Measurements from ENCODE around the gene PPIF.
A peak's percentile ranks its signal among the peaks of the same experiment; 100 is the strongest.

Gene PPIF

DNA sequence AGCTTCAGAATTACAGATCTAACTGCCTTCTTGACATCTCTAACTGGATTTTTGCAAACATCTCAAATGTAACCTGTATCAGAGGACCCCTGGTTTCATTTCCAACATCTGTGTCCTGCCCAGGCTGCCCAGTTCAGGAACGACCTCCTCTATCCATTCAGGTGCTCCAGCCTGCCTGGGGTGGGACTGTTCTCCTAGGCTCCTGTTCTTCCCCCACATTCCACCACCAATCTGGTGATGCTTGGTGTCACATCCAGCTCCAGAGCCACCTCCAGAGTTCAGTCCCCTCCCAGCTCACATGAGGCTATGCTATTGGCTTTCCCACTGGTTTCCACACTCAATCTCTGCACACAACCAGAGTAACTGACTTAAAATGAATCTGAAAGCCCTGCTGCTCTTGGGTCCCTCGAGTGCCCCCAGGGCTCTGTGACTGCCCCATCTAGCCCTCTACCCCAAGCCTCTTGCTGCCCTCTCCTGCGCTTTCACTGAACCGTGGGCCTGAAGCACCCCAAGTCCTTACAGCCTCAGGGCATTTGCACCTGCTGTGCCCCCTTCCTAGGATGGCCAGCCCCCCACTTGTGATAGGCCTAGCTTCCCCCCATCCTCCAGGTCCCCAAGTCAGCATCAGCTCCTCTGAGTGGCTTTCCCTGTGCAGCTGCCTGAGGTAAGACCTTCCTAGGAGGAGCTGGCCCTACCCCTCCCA, 46.1 kb downstream of the PPIF start:
- no peak overlapping the region for H3K4me3 ChIP-seq
- H3K27ac ChIP-seq: peak overlapping the region in 1 of 21 experiments; percentile 47

DNA sequence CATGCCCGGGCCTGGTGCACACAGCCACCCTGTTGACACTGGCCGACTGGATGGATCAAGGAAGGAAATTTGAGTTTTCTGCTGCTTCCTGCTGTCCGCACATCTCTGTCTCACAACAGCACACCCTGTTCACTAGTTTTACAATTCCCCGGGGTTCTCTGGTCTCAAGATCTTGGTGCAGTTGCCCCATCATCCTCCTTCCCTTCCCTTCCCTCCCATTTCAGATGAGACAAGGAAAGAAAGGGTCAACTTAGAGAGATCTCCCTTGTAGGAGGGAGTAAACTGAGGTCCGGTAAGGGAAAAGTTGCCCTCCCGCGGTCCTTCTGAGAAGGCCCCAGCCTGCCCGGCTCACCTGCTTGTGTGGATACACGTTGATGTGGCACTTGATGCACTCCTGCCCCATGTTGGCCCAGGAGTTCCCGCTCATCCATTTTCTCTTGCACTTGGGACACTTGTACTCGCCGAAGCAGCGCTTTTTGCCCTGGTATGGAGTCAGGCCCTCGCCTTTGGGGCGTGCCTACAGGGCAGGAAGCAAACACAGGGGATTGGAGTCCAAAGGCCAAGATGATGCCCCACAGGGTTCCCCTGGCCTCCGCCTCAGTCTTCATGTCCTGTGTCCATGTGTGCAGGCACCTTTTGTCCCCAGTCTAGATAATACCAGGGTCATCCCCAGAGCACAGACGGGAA, 46.8 kb downstream of the PPIF start:
- Histone ChIP-seq H3K27ac (peak overlapping the region in 1 of 21 experiments; percentile 3), H3K4me3 (no peak overlapping the region)

DNA sequence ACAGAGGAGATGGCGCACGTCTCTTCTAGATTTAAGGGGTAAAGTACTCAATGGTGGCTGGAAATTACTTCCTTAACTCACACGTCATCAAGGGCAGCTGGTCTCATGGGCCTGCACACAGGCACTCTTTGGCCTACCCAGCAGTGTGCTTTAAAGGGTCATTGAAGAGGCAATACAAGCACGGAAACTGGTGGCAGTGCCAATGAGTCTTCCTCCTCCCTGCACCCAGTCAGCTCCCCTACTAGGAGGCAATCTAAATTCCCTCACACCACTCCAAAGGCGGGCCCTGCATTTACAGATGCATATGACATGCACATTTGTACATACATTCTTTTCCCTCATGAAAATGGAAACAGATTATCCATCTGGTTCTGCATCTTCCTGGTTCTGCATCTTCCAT, 47.4 kb downstream of the PPIF start:
- H3K4me3 ChIP-seq: no peak overlapping the region
- H3K27ac ChIP-seq: no peak overlapping the region

DNA sequence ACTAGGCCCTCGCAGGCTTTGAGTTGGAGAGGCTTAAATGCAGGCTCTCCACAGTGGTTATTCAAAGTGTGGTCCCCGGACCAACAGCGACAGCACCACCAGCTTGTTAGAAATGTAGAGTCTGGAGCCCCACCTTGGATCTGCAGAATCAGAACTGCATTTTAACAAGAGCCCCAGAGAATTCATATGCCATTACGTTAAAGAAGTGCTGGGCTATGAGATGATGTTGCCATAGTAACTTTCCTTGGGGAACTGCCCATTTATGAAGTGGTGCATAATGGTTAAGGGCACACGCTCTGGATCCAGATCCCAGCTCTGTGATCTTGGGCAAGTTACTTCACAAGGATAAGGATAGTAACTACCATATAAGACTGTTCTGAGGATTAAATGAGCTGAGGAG, 49.3 kb downstream of the PPIF start:
- peak overlapping the region in 2 of 21 experiments; percentile 6 to 88 for H3K27ac ChIP-seq
- no peak overlapping the region for H3K4me3 ChIP-seq

DNA sequence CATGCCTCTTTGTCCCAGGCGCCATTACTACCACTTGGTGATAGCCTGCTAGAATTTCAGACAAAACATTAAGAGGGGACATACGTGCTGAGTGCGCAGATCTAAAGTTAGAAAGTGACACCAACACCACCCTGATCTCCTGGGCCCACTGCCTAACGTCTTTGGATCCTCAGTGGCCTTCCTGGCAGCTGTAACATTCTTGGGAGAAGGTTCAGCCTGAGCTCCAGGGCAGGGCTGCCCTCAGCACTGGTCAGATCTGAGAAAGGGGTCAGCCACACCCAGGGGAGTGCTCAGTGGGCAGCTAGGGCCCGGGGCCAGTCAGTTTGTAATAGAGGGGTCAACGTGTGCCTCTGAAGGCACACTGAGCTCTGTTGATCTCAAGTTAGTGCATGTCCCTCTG, 49.8 kb downstream of the PPIF start:
- no peak overlapping the region for H3K4me3 ChIP-seq
- peak overlapping the region in 15 of 21 experiments; percentile 6 to 90 (median 78) for H3K27ac ChIP-seq

DNA sequence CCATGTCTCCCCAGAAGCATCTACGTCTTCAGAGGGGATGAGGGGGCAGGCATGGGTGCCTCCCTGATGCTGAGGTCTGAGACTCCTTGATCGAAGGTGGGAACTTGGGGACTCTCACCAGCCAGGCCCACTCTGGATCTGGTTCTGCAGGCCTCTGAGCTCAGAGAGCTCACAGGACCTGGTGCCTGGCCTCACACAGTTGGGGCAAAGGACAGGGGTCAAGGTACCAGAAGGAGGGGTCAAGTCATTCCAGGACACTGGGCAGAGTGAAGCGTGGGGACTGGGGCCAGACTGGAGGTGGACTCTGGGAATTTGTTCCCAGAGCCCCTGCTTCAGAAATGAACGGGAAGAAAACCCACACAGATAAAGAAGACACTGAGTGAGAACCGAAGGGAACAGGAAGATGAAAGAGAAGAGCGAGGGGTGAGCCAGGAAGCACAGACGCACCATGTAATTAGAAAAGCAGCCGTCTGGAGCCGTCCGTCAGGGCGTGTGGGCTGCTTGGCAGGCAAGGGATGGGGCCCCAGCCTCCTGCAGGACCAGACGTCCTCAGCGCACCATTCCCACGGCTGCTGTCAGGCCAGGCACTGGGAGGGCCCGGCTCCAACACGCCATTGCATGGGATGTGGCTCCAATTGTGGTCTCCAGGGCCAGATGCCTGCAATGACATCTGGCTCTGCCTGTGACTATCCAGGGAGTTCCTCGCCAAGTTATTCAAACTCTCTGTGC, 50.5 kb downstream of the PPIF start:
- no peak overlapping the region for H3K4me3 ChIP-seq
- H3K27ac ChIP-seq: peak overlapping the region in 17 of 21 experiments; percentile 6 to 90 (median 78)

DNA sequence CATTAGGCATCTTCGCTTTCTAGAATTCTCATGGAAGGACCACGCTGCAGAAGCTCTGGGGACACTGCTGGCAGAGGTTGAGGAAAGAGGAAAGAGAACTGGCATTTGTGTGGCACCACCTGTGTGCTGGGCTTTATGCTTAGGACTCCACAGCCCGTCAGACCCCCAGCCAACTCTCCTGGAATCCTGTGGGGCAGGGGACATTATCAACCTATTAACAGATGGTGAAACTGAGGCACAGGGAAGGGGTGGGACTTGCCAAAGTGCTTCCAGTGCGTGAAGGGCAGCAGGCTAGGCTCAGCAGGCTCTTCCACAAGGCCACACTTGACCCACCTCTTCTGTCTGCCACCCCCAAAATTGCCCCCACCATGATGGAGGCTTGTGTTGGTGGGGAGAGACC, 51.4 kb downstream of the PPIF start:
- Histone ChIP-seq H3K4me3 (no peak overlapping the region), H3K27ac (peak overlapping the region in 20 of 21 experiments; percentile 23 to 90 (median 80))

DNA sequence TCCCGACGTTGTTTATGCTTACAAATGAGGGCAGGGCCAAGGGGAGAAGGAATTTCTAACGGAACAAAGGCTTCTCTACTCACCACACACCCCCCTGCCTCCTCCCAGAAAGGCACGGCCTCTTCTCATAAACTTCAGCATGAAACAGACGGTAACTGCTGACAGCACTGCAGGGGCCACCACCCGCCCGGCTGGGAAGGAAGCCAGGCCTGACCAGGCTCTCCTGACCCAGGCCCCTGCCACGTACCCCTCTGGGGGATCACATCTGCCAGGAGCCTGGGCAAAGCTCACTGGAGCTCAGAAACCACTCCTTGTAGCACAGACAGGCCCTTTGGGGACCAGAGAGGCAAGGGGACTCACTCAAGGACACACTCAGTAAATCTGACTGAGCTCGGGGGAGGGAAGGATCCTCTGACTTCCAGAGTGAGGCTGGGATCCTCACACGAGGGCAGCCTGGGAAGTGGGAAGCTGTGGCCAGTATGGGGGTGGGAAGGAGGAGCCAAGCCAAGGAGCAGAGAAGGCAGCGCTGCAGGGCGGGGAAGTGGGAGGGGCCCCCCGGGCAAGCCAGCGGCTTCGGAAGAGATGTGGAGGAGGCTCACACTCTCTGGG, 52.1 kb downstream of the PPIF start:
- Histone ChIP-seq H3K4me3 (no peak overlapping the region), H3K27ac (peak overlapping the region in 20 of 21 experiments; percentile 54 to 90 (median 80))

DNA sequence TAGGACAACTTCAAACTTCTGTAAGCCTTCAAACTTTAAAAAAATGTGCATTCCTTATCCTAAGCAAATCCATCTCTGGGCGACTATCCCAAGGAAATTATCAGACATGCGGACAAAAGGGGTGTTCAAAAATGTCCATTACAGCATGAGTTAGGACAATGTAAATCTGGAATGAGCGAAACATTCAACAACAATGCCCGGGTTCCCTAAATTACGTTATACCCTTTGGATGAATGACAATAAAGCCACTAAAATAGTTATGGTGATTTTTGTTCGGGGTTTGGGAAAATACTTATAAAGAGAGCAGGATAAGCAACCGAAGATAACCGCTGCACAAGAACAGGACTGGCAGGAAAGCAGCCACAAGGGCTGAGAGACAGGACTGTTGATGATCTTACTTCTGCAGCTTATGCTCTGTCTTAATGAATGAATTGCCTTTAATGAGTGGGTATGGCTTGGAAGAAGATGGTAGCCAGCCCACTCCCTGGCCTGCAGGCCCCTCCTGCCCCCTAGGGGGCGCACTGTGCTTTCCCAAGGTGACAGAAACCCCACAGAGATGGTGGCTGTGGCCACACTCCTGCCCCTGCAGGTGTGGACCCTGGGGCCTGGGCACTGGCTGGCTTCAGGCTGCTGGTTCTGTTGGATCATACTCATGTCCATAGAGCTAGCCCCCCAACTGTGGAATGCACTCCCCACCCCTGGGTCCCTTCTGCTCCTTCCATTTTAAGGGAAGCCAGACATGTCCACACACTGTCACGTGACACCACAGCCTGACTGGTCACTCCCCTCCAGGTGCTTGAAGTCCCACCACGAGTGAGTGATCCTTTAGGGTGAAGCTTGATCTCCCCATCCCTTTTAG, 53.1 kb downstream of the PPIF start:
- Histone ChIP-seq H3K4me3 (no peak overlapping the region), H3K27ac (peak overlapping the region in 17 of 21 experiments; percentile 18 to 90 (median 84))

DNA sequence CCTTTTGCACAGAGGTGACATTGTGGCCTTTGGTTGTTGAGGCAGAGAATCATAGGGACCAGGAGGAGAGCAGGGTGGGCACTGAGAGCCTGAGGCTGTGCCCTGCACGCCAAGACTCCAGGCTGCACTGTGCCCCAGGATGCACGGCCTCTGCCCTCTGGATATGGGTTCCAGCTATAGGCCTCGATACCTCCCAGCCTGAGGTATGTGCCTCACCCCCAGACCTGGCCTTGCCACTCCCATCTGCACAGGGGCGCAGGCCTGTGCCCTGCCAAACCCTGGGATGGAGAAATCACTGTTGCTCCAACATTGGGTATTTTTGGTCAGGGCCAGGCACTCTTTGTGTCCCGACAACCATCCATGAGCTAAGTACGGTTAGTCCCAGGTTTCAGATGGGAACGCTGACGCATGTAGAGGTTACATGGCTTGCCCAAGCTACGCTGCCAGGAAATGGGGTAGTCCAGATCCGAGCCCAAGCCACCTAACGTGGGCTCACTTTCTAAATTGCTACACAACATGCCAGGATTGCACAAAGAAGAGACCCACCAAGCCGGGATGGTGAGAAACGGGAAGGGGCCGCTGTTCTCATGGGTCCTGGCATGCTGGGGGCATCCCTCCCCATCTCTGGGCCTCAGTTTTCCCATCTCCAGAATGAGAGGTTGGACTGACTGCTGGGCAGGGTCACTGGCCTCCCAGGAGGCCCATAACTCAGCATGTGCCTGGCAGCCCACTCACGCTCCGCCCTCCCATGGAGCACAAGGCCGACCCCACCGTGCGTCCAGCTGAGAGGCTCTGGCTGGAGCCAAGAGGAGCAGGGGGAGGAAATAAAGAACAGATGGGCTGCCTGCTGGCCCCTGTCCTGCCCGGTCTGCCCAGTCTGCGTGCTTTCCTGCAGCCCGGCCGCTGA, 54.0 kb downstream of the PPIF start:
- Histone ChIP-seq H3K4me3 (no peak overlapping the region), H3K27ac (peak overlapping the region in 17 of 21 experiments; percentile 36 to 90 (median 71))

DNA sequence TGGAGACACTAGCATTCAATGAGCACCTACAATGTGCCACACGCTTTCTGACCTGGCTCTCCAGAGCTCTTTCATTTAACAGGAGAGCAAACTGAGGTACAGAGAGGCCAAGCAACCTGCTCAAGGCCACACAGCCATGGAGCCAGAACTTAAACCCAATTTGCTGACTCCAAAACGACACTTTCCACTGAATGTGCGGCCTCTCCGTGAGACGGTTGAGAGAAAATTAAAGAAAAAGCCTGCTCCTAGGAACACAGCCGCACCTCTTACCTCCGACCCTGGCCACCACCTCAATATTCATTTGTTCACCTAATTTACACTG, 55.3 kb downstream of the PPIF start:
- H3K4me3 ChIP-seq: no peak overlapping the region
- peak overlapping the region in 11 of 21 experiments; percentile 11 to 90 (median 76) for H3K27ac ChIP-seq

DNA sequence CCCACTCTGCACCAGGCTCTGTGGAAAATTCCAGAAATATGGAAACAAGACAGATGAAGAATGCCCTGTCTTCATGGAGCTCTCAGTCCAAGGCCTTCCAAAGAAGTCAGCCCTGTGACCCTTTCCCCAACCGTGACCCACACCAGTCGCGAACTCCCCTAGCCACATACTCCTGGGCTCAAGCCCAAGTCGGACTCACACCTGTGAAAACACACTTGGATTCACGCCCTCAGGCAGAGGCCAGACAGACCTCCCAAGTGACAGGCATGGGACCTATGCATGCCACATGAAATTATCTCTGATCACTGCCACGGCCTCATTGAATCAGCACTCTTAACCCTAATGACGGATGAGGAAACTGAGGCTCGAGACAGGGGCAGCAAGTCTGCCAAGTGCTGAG, 55.7 kb downstream of the PPIF start:
- H3K27ac ChIP-seq: peak overlapping the region in 13 of 21 experiments; percentile 47 to 90 (median 74)
- H3K4me3 ChIP-seq: no peak overlapping the region

DNA sequence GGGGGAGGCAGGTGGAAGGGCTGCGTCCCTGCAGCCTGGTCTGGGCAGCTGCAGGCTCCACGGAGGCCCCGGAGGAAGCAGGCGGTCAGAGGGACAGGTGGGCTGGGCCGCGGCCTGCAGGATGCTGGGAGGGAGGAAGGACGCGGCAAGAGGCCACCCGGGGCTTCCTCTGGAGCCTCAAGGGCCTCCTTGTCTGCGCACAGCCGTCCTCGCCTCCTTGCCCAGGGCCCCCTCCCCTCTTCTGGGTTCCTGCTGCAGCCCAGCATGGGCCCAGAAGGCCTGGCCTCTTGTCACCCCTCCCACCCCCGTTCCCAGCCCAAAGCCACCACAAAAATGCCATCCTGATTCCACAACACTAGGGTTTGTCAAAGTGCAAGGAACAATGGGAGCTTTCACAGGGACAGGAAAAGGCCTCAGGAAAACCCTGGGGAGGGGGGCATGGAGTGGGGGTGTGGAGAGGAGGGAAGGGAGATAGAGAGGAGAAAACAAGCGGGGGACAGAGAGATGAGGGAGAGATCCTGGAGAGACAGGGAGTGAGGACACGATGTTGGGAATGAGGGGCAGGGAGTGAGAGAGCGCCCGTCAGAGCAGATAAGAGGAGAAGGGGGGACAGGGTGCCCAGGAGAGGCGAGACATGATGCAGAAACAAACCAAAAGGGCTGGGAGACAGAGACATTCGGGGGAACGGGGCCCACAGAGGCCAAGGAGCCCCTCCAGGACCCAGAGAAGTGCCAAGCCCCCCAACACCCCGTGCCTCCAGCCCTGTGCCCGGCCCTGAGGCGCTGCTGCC, 56.4 kb downstream of the PPIF start:
- Histone ChIP-seq H3K4me3 (no peak overlapping the region), H3K27ac (peak overlapping the region; percentile 15 to 90 (median 71))

DNA sequence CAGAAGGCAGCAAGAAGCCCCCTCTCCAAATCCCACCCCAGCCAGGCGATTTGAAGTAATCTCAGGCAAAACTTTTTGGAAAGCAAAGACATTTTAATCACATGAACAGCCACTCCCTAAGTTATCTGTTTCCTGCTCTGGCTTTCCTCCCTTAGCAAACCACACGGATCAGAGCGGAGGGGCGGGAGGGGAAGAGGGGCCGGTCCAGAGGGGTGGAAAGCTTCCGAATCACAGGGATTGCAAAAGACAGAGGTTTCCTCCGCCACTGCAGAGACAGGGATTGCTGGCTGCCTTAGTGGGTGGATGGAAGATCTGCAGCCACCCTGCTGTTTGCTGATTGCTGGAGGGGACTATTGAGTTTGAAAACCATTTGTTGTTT, 57.0 kb downstream of the PPIF start:
- H3K4me3 ChIP-seq: no peak overlapping the region

DNA sequence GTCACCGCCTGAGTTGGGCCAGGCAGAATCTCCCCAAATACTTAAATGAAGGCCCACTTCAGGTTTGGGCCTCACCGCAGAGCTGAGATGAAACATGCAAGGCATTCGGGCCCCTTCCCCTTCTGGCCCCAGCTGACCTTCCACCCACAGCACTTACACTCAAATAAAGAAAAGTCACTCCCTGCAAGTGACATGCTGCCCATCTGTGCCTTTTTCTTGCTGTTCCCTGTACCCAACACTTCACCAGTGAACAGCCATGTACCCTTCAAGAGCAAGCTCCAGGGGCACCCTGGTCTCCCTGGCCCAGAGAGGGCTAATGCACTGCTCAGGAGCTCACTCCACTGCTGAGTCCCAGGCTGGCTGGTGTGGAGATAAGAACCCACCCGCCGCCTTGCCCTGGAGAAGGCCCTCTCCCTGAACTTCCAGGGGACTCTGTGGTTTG, 57.4 kb downstream of the PPIF start:
- H3K4me3 ChIP-seq: no peak overlapping the region
- H3K27ac ChIP-seq: peak overlapping the region in 13 of 21 experiments; percentile 13 to 82 (median 65)

More for the DNA sequence above, 57.0 kb downstream of the PPIF start:
- H3K27ac ChIP-seq: peak overlapping the region; percentile 15 to 90 (median 71)

All from skin epidermis (tissue), 12 donors.